Hematopoietic multipotent progenitor cell treated with erythropoietin and hydrocortisone succinate and interleukin-3 and kit ligand, for 17 days (in vitro differentiated cells): ENCODE results near the gene NOC2L.
"Not testable (repeated sequence)": the region's sequence is repeated elsewhere in the genome, so short reads cannot be mapped to it uniquely, and the experiment has no call there.

Experiments used
- DNase-seq: peaks from one replicate; pipeline ENCODE4 v3.0.0-alpha.2; 2015; ENCODE audit warnings: low spot score

The NOC2L gene

GRCh38 chr1:958823-959730 lies at the start of gene NOC2L:
Gene NOC2L, minus strand, starts transcription at chr1:959256. Its CDS starts 16 bp downstream, at chr1:959240.
- peak; percentile 89 for DNase-seq

- no peak for DNase-seq
These were observed 47.5 kb upstream of the NOC2L start for GRCh38 chr1:1006305-1007159.

- no peak for DNase-seq
These were observed 46.8 kb upstream of the NOC2L start for GRCh38 chr1:1005774-1006304.

GRCh38 chr1:1004780-1005697 lies 46.0 kb upstream of the NOC2L start:
- DNase-seq, result no peak

GRCh38 chr1:1004420-1004779 lies 45.3 kb upstream of the NOC2L start:
- DNase-seq, result no peak

GRCh38 chr1:1003618-1004419 lies 44.8 kb upstream of the NOC2L start:
- no peak for DNase-seq

- DNase-seq, result no peak
These were observed 42.2 kb upstream of the NOC2L start for GRCh38 chr1:1001057-1001783.

- DNase-seq, result peak; percentile 27
These were observed 41.5 kb upstream of the NOC2L start for GRCh38 chr1:1000357-1001056.

GRCh38 chr1:999725-1000356 lies 40.8 kb upstream of the NOC2L start, which contains the start of gene HES4:
Gene HES4, minus strand, starts transcription at chr1:1000097. Its CDS starts 124 bp downstream, at chr1:999973.
- DNase-seq, result no peak

GRCh38 chr1:998995-999724 lies 40.1 kb upstream of the NOC2L start:
- DNase-seq, result no peak

GRCh38 chr1:998745-998994 lies 39.6 kb upstream of the NOC2L start:
- no peak for DNase-seq

GRCh38 chr1:997993-998744 lies 39.1 kb upstream of the NOC2L start:
- no peak for DNase-seq

- DNase-seq, result no peak
These were observed 38.6 kb upstream of the NOC2L start for GRCh38 chr1:997713-997992.

GRCh38 chr1:996851-997712 lies 38.0 kb upstream of the NOC2L start:
- no peak for DNase-seq

GRCh38 chr1:995665-996633 lies 36.9 kb upstream of the NOC2L start:
- no peak for DNase-seq

GRCh38 chr1:994546-994945 lies 35.5 kb upstream of the NOC2L start:
- not testable (repeated sequence) for DNase-seq
